SK-N-SH treated with all-trans-retinoic acid at 6 μM for 48 hours (cell line): Measurements from ENCODE around the gene SNX5.

ENCODE experiments used
- OSR1 ChIP-seq: fragments of 250-450 bp; sonication (Bioruptor Pico); IDR thresholded peaks from 2 replicates; pipeline ENCODE4 v1.8.0; 2022; ENCODE audit warnings: moderate library complexity, mild to moderate bottlenecking, inconsistent platforms
- RARB ChIP-seq: fragments of 250-450 bp; sonication (Bioruptor Pico); IDR thresholded peaks from 2 replicates; pipeline ENCODE4 v1.8.0; 2021; ENCODE audit warnings: mild to moderate bottlenecking, moderate library complexity
- ZC3H10 ChIP-seq: fragments of 250-450 bp; sonication (Bioruptor Pico); IDR thresholded peaks from 2 replicates; pipeline ENCODE4 v1.5.1; 2021; ENCODE audit warnings: mild to moderate bottlenecking, moderate library complexity
- ZFP3 ChIP-seq: fragments of 250-450 bp; sonication (Bioruptor Pico); IDR thresholded peaks from 2 replicates; pipeline ENCODE4 v1.5.0; 2020; ENCODE audit warnings: mild to moderate bottlenecking, moderate library complexity
- ZNF70 ChIP-seq: fragments of 450-650 bp; formaldehyde crosslinking; IDR thresholded peaks from 2 replicates; pipeline ENCODE4 v1.5.0; 2020; ENCODE audit warnings: mild to moderate bottlenecking, moderate library complexity
- TF ChIP-seq, protein P1 (sequence below): fragments of 250-450 bp; sonication (Bioruptor Pico); IDR thresholded peaks from 2 replicates; pipeline ENCODE4 v1.8.0; 2020; ENCODE audit warnings: mild to moderate bottlenecking, moderate library complexity, borderline replicate concordance
- TF ChIP-seq, protein P2 (sequence below): fragments of 250-450 bp; sonication (Bioruptor Pico); IDR thresholded peaks from 2 replicates; pipeline ENCODE4 v1.5.1; 2021; ENCODE audit warnings: mild to moderate bottlenecking, moderate library complexity
- TF ChIP-seq, protein P3 (sequence below): fragments of 250-450 bp; sonication (Bioruptor Pico); IDR thresholded peaks from 2 replicates; pipeline ENCODE4 v1.5.0; 2020; ENCODE audit warnings: mild to moderate bottlenecking, moderate library complexity
- TF ChIP-seq, protein P4 (sequence below): fragments of 250-450 bp; sonication (Bioruptor Pico); IDR thresholded peaks from 2 replicates; pipeline ENCODE4 v1.5.1; 2020; ENCODE audit warnings: low read depth, mild to moderate bottlenecking, moderate library complexity

DNA sequence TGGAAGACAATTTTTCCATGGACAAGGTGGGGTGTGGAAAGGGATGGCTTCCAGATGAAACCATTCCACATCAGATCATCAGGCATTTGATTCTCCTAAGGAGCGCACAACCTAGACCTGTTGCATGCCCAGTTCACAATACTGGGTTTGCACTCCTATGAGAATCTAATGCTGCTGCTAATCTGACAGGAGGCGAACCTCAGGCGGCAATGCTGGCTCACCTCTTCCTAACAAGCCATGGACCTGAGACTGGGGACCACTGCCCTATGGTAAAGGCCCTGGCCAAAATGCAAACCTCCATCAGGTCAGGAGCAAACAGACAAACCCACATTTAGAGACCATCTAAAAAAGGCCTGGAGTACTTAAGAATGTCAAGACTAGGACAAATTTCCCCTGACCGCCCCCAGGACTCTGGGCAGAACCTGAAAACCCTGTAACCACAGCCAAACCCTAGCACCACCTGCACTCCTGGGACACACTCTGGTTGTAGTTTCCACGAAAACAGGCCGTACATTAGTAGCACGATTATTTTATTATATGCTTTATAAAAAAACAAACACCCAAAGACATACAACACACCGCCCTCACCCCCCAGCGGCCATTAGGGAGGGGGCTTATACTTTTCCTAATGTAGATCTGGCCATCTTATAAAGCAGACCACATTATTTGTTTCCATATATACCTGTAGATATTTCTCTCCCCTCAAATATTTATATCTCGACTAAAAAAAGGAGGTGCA lies 27.3 kb downstream of the SNX5 start:
- TF ChIP-seq RARB (CRISPR knock-in tag) (no peak), OSR1 (no peak), ZC3H10 (CRISPR knock-in tag) (no peak), ZFP3 (CRISPR knock-in tag) (no peak), ZNF70 (no peak)
- TF ChIP-seq, protein P1, sequence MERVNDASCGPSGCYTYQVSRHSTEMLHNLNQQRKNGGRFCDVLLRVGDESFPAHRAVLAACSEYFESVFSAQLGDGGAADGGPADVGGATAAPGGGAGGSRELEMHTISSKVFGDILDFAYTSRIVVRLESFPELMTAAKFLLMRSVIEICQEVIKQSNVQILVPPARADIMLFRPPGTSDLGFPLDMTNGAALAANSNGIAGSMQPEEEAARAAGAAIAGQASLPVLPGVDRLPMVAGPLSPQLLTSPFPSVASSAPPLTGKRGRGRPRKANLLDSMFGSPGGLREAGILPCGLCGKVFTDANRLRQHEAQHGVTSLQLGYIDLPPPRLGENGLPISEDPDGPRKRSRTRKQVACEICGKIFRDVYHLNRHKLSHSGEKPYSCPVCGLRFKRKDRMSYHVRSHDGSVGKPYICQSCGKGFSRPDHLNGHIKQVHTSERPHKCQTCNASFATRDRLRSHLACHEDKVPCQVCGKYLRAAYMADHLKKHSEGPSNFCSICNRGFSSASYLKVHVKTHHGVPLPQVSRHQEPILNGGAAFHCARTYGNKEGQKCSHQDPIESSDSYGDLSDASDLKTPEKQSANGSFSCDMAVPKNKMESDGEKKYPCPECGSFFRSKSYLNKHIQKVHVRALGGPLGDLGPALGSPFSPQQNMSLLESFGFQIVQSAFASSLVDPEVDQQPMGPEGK (CRISPR knock-in tag) = no peak
- TF ChIP-seq, protein P2, sequence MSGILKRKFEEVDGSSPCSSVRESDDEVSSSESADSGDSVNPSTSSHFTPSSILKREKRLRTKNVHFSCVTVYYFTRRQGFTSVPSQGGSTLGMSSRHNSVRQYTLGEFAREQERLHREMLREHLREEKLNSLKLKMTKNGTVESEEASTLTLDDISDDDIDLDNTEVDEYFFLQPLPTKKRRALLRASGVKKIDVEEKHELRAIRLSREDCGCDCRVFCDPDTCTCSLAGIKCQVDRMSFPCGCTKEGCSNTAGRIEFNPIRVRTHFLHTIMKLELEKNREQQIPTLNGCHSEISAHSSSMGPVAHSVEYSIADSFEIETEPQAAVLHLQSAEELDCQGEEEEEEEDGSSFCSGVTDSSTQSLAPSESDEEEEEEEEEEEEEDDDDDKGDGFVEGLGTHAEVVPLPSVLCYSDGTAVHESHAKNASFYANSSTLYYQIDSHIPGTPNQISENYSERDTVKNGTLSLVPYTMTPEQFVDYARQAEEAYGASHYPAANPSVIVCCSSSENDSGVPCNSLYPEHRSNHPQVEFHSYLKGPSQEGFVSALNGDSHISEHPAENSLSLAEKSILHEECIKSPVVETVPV (CRISPR knock-in tag) = no peak
- TF ChIP-seq, protein P3, sequence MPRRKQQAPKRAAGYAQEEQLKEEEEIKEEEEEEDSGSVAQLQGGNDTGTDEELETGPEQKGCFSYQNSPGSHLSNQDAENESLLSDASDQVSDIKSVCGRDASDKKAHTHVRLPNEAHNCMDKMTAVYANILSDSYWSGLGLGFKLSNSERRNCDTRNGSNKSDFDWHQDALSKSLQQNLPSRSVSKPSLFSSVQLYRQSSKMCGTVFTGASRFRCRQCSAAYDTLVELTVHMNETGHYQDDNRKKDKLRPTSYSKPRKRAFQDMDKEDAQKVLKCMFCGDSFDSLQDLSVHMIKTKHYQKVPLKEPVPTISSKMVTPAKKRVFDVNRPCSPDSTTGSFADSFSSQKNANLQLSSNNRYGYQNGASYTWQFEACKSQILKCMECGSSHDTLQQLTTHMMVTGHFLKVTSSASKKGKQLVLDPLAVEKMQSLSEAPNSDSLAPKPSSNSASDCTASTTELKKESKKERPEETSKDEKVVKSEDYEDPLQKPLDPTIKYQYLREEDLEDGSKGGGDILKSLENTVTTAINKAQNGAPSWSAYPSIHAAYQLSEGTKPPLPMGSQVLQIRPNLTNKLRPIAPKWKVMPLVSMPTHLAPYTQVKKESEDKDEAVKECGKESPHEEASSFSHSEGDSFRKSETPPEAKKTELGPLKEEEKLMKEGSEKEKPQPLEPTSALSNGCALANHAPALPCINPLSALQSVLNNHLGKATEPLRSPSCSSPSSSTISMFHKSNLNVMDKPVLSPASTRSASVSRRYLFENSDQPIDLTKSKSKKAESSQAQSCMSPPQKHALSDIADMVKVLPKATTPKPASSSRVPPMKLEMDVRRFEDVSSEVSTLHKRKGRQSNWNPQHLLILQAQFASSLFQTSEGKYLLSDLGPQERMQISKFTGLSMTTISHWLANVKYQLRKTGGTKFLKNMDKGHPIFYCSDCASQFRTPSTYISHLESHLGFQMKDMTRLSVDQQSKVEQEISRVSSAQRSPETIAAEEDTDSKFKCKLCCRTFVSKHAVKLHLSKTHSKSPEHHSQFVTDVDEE (CRISPR knock-in tag) = no peak
- TF ChIP-seq, protein P4, sequence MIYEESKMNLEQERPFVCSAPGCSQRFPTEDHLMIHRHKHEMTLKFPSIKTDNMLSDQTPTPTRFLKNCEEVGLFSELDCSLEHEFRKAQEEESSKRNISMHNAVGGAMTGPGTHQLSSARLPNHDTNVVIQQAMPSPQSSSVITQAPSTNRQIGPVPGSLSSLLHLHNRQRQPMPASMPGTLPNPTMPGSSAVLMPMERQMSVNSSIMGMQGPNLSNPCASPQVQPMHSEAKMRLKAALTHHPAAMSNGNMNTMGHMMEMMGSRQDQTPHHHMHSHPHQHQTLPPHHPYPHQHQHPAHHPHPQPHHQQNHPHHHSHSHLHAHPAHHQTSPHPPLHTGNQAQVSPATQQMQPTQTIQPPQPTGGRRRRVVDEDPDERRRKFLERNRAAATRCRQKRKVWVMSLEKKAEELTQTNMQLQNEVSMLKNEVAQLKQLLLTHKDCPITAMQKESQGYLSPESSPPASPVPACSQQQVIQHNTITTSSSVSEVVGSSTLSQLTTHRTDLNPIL (CRISPR knock-in tag) = no peak
